Stimulated activated CD4-positive, alpha-beta T cell treated with anti-CD3 and anti-CD28 coated beads, Interleukin-2, amount 100 ng/mL, for 48 hours (primary cell): ENCODE measurements around the gene CD300A.

Experiments used
- DNase-seq, 2 donors: peaks; one replicate each; pipeline ENCODE4 v3.0.0-alpha.2; 2020

The CD300A gene

GRCh38 chr17:74441537-74441936 lies 24.9 kb upstream of the CD300A start:
- DNase-seq = no peak

GRCh38 chr17:74442291-74442669 lies 24.2 kb upstream of the CD300A start:
- DNase-seq = no peak

GRCh38 chr17:74442670-74443515 lies 23.5 kb upstream of the CD300A start:
- DNase-seq = no peak

- DNase-seq = no peak
Measured at GRCh38 chr17:74443516-74444296, 22.7 kb upstream of the CD300A start.

- no peak for DNase-seq
Measured at GRCh38 chr17:74444406-74444805, 22.0 kb upstream of the CD300A start.

GRCh38 chr17:74445158-74445557 lies 21.3 kb upstream of the CD300A start:
- no peak for DNase-seq

GRCh38 chr17:74446551-74447500 lies 19.6 kb upstream of the CD300A start:
- peak in 1 of 2 donors; percentile 56 for DNase-seq

GRCh38 chr17:74447628-74448159 lies 18.7 kb upstream of the CD300A start:
- DNase-seq = no peak

GRCh38 chr17:74448756-74449155 lies 17.7 kb upstream of the CD300A start:
- DNase-seq = no peak

GRCh38 chr17:74449306-74449705 lies 17.1 kb upstream of the CD300A start:
- DNase-seq = no peak

- DNase-seq = no peak
Measured at GRCh38 chr17:74449773-74450172, 16.7 kb upstream of the CD300A start.

GRCh38 chr17:74450231-74450630 lies 16.2 kb upstream of the CD300A start:
- DNase-seq = no peak

GRCh38 chr17:74450925-74451403 lies 15.5 kb upstream of the CD300A start:
- no peak for DNase-seq

- no peak for DNase-seq
Measured at GRCh38 chr17:74451557-74451956, 14.9 kb upstream of the CD300A start.

GRCh38 chr17:74452033-74452840 lies 14.2 kb upstream of the CD300A start:
- no peak for DNase-seq

- DNase-seq = no peak
Measured at GRCh38 chr17:74452841-74453661, 13.4 kb upstream of the CD300A start.

GRCh38 chr17:74453665-74454196 lies 12.7 kb upstream of the CD300A start:
- peak; percentile 65 to 69 for DNase-seq

GRCh38 chr17:74454197-74455024 lies 12.0 kb upstream of the CD300A start:
- DNase-seq = no peak

- DNase-seq = no peak
Measured at GRCh38 chr17:74455025-74455545, 11.3 kb upstream of the CD300A start.
